GM21529 (cell line): ENCODE data around the gene A4GALT.
A peak's percentile ranks its signal among the peaks of the same experiment; 100 is the strongest.
"Not testable (repeated sequence)": the region's sequence is repeated elsewhere in the genome, so short reads cannot be mapped to it uniquely, and the experiment has no call there.

Source experiments
- ATAC-seq: cut with Tn5 transposase; IDR thresholded peaks from one replicate; pipeline ENCODE4 v1.9.1; 2021; ENCODE audit not compliant: unreplicated experiment

A4GALT gene

GRCh38 chr22:42743501-42743991 is 22.9 kb upstream of the A4GALT start:
- no peak for ATAC-seq

- no peak for ATAC-seq
These were observed 22.3 kb upstream of the A4GALT start for GRCh38 chr22:42742940-42743339.

GRCh38 chr22:42740320-42740719 is 19.6 kb upstream of the A4GALT start:
- not testable (repeated sequence) for ATAC-seq

- ATAC-seq = no peak
These were observed 13.7 kb upstream of the A4GALT start for GRCh38 chr22:42734406-42734805.

GRCh38 chr22:42733394-42733793 is 12.7 kb upstream of the A4GALT start:
- ATAC-seq = not testable (repeated sequence)

GRCh38 chr22:42732081-42732480 is 11.4 kb upstream of the A4GALT start:
- ATAC-seq = no peak

GRCh38 chr22:42726811-42727210 is 6.1 kb upstream of the A4GALT start:
- no peak for ATAC-seq

- no peak for ATAC-seq
These were observed 5.1 kb upstream of the A4GALT start for GRCh38 chr22:42725606-42726355.

- ATAC-seq = no peak
These were observed 3.4 kb upstream of the A4GALT start for GRCh38 chr22:42724062-42724461.

GRCh38 chr22:42721045-42721434 is 370 bp upstream of the A4GALT start:
- ATAC-seq = no peak

GRCh38 chr22:42719656-42720262 is 911 bp downstream of the A4GALT start:
- no peak for ATAC-seq

- no peak for ATAC-seq
These were observed 1.5 kb downstream of the A4GALT start for GRCh38 chr22:42719133-42719532.

GRCh38 chr22:42717197-42717928 is 3.3 kb downstream of the A4GALT start:
- ATAC-seq = no peak

GRCh38 chr22:42716649-42717127 is 4.0 kb downstream of the A4GALT start:
- ATAC-seq = peak; percentile 50

GRCh38 chr22:42716221-42716620 is 4.4 kb downstream of the A4GALT start:
- no peak for ATAC-seq

GRCh38 chr22:42714768-42715390 is 5.8 kb downstream of the A4GALT start:
- ATAC-seq = no peak

GRCh38 chr22:42714308-42714707 is 6.4 kb downstream of the A4GALT start:
- no peak for ATAC-seq

GRCh38 chr22:42711895-42712837 is 8.5 kb downstream of the A4GALT start:
- ATAC-seq = no peak

GRCh38 chr22:42711281-42711731 is 9.4 kb downstream of the A4GALT start:
- ATAC-seq = no peak

GRCh38 chr22:42708417-42708816 is 12.3 kb downstream of the A4GALT start:
- no peak for ATAC-seq
